ENCODE data around the gene ATXN7L1. TPM values are rescaled to one million over a fixed set of nuclear protein-coding genes. Genes with fewer than 3 reads are reported as not detected.

The ATXN7L1 gene
- total RNA-seq, 4 donors from 2014 or later, result 8.1 to 13.5 (median 9.1) TPM

- intact Hi-C loops (cut with DNase I; ENCODE audit: low total_unique reads), result no loop called here
- no peak for DNase-seq (ENCODE audit: low spot score in 2 of 2)
Observed at GRCh38 chr7:105788816-105789349, 87.5 kb downstream of the ATXN7L1 start.

GRCh38 chr7:105788356-105788755 is 88.0 kb downstream of the ATXN7L1 start:
- WGBS, 2 donors, result 86 to 87% methylated on average over 15 of the region's 15 CpGs
- DNase-seq (ENCODE audit: low spot score in 2 of 2), result no peak
- intact Hi-C loops (cut with DNase I; ENCODE audit: low total_unique reads), result no loop called here
- no peak for TF ChIP-seq POLR2A (IDR thresholded peaks at IDR 0.05)
- H3K4me3 ChIP-seq (ENCODE audit: low read depth, poor library complexity, severe bottlenecking), result no peak overlapping the region

More at GRCh38 chr7:105788816-105789349, 87.5 kb downstream of the ATXN7L1 start:
- WGBS, 2 donors, result 77 to 88% methylated on average over 8 of the region's 8 CpGs
- no peak overlapping the region for H3K4me3 ChIP-seq (ENCODE audit: low read depth, poor library complexity, severe bottlenecking)
- TF ChIP-seq POLR2A (IDR thresholded peaks at IDR 0.05) (no peak), CTCF (IDR thresholded peaks at IDR 0.05) (no peak)

GRCh38 chr7:105787793-105788192 is 88.6 kb downstream of the ATXN7L1 start:
- intact Hi-C loops (cut with DNase I; ENCODE audit: low total_unique reads), result no loop called here
- no peak overlapping the region for H3K4me3 ChIP-seq (ENCODE audit: low read depth, poor library complexity, severe bottlenecking)
- DNase-seq (ENCODE audit: low spot score in 2 of 2), result no peak
- TF ChIP-seq POLR2A (IDR thresholded peaks at IDR 0.05) (no peak), CTCF (IDR thresholded peaks at IDR 0.05) (no peak)
- WGBS, 2 donors, result 85 to 89% methylated on average over 3 of the region's 3 CpGs

GRCh38 chr7:105786520-105787470 is 89.6 kb downstream of the ATXN7L1 start:
- H3K4me3 ChIP-seq (ENCODE audit: low read depth, poor library complexity, severe bottlenecking), result no peak overlapping the region
- WGBS, 2 donors, result 72 to 76% methylated on average over 10 of the region's 10 CpGs
- TF ChIP-seq POLR2A (IDR thresholded peaks at IDR 0.05) (no peak), CTCF (IDR thresholded peaks at IDR 0.05) (no peak)
- DNase-seq (ENCODE audit: low spot score in 2 of 2), result no peak
- intact Hi-C loops (cut with DNase I; ENCODE audit: low total_unique reads), result no loop called here

GRCh38 chr7:105782391-105783042 is 93.9 kb downstream of the ATXN7L1 start:
- WGBS, 2 donors, result 81 to 82% methylated on average over 10 of the region's 10 CpGs
- TF ChIP-seq POLR2A (IDR thresholded peaks at IDR 0.05) (no peak), CTCF (IDR thresholded peaks at IDR 0.05) (no peak)
- DNase-seq (ENCODE audit: low spot score in 2 of 2), result no peak
- H3K4me3 ChIP-seq (ENCODE audit: low read depth, poor library complexity, severe bottlenecking), result no peak overlapping the region
- intact Hi-C loops (cut with DNase I; ENCODE audit: low total_unique reads), result no loop called here
